CD4-positive, alpha-beta T cell (primary cell): ENCODE data around the gene SLC35B4. TPM values are rescaled to one million over a fixed set of nuclear protein-coding genes. Genes with fewer than 3 reads are reported as not detected.

Experiments
- ATAC-seq: fragments of 200-7000 bp; cut with Tn5 transposase; one replicate; pipeline ENCODE4 v1.10.0; 2022; ENCODE audit warnings: mild to moderate bottlenecking; ENCODE audit not compliant: poor library complexity
- CTCF ChIA-PET: fragments of 350-600 bp; sonication (Branson Sonifier 250); formaldehyde crosslinking; loops from one replicate; lab custom pipeline; 2021; ENCODE audit warnings: antibody characterized with exemption, inconsistent platforms; lab: Charles Lee
- POLR2A ChIA-PET: fragments of 350-600 bp; sonication (Branson Sonifier 250); formaldehyde crosslinking; loops from one replicate; lab custom pipeline; 2021; ENCODE audit warnings: antibody characterized with exemption, inconsistent platforms; lab: Charles Lee
- DNase-seq, 14 experiments: peaks; one replicate each; pipeline ENCODE4 v3.0.0-alpha.2; 2013 to 2020; ENCODE audit warnings: mixed read lengths in 2 of 14
- H3K27ac ChIP-seq, 2 donors: one replicate each; pipeline versions ENCODE4 v1.5.1 to v1.7.0; 2013; ENCODE audit warnings: low read length in 2 of 2, low read depth in 1 of 2, mild to moderate bottlenecking in 1 of 2
- H3K27me3 ChIP-seq, 2 experiments: 1 replicate in 1 of 2; 2 replicates in 1 of 2; pipeline versions ENCODE4 v1.6.1 to v1.7.0; 2013; ENCODE audit warnings: low read length in 2 of 2, control low read depth in 1 of 2, mild to moderate bottlenecking in 1 of 2, moderate library complexity in 1 of 2; ENCODE audit not compliant: insufficient read depth in 2 of 2, control insufficient read depth in 1 of 2
- H3K36me3 ChIP-seq: one replicate; pipeline ENCODE4 v1.6.1; 2013; ENCODE audit warnings: low read length, control low read depth; ENCODE audit not compliant: insufficient read depth
- H3K4me1 ChIP-seq: one replicate; pipeline ENCODE4 v1.6.1; 2013; ENCODE audit warnings: low read length, control low read depth; ENCODE audit not compliant: insufficient read depth
- H3K4me3 ChIP-seq: one replicate; pipeline ENCODE4 v1.5.1; 2013; ENCODE audit warnings: mild to moderate bottlenecking, low read length, moderate library complexity
- H3K9me3 ChIP-seq, 2 experiments: 1 replicate in 1 of 2; 2 replicates in 1 of 2; pipeline versions ENCODE4 v1.6.1 to v1.7.0; 2013; ENCODE audit warnings: low read length in 2 of 2, mild to moderate bottlenecking in 2 of 2, control low read depth in 1 of 2, moderate library complexity in 1 of 2; ENCODE audit not compliant: control insufficient read depth in 1 of 2, insufficient read depth in 1 of 2
- H3K27ac Mint-ChIP-seq: one replicate; pipeline ENCODE4 v1.8.0; 2020; ENCODE audit warnings: mixed read lengths
- H3K27me3 Mint-ChIP-seq: one replicate; pipeline ENCODE4 v1.8.0; 2021; ENCODE audit warnings: mixed read lengths
- H3K36me3 Mint-ChIP-seq: one replicate; pipeline ENCODE4 v1.8.0; 2021; ENCODE audit warnings: low read depth, mixed read lengths
- H3K4me1 Mint-ChIP-seq: one replicate; pipeline ENCODE4 v1.8.0; 2021; ENCODE audit warnings: low read depth, mixed read lengths
- H3K4me3 Mint-ChIP-seq: one replicate; pipeline ENCODE4 v1.8.0; 2020; ENCODE audit warnings: mild to moderate bottlenecking, mixed read lengths
- H3K9me3 Mint-ChIP-seq: one replicate; pipeline ENCODE4 v1.8.0; 2020; ENCODE audit warnings: mixed read lengths
- intact Hi-C, 2 experiments: fragments of 100-400 bp; cut with DNase I in 1 of 2; cut with micrococcal nuclease in 1 of 2; formaldehyde crosslinking; loops; one replicate each; pipeline versions ENCODE4 v1.15.1 to v1.9.0; 2023 to 2025; cut with DNase I, micrococcal nuclease
- total RNA-seq, 174 experiments: library from RNA in 2 of 174; stranded (reverse) in 2 of 174; gene quantifications; one replicate each; pipeline ENCODE4 v1.2.3 and lab custom pipeline; 2021 to 2026
- TF ChIP-seq, protein P1 (sequence below): fragments of 200-600 bp; IDR thresholded peaks from one replicate; pipeline ENCODE4 v1.8.0; 2022; ENCODE audit warnings: antibody characterized with exemption, mild to moderate bottlenecking

Gene SLC35B4
- total RNA-seq, 2 experiments from 2014 or later: 5.8 to 7.8 TPM

GRCh38 chr7:134245253-134245652 lies 71.5 kb downstream of the SLC35B4 start:
- intact Hi-C loops: no loop called here
- H3K36me3 ChIP-seq: no peaks in the 10 kb centered on the region
- no peaks in the 10 kb centered on the region for H3K27me3 Mint-ChIP-seq

More at GRCh38 chr7:134245253-134245652, 71.5 kb downstream of the SLC35B4 start:
- Mint-ChIP-seq H3K4me3 (no peak overlapping the region), H3K36me3 (no peaks in the 10 kb centered on the region), H3K9me3 (peaks cover under 1% of the 10 kb centered on the region), H3K4me1 (no peaks in the 10 kb centered on the region), H3K27ac (no peak overlapping the region)
- POLR2A ChIA-PET: no interaction called here
- TF ChIP-seq, protein P1, sequence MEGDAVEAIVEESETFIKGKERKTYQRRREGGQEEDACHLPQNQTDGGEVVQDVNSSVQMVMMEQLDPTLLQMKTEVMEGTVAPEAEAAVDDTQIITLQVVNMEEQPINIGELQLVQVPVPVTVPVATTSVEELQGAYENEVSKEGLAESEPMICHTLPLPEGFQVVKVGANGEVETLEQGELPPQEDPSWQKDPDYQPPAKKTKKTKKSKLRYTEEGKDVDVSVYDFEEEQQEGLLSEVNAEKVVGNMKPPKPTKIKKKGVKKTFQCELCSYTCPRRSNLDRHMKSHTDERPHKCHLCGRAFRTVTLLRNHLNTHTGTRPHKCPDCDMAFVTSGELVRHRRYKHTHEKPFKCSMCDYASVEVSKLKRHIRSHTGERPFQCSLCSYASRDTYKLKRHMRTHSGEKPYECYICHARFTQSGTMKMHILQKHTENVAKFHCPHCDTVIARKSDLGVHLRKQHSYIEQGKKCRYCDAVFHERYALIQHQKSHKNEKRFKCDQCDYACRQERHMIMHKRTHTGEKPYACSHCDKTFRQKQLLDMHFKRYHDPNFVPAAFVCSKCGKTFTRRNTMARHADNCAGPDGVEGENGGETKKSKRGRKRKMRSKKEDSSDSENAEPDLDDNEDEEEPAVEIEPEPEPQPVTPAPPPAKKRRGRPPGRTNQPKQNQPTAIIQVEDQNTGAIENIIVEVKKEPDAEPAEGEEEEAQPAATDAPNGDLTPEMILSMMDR: no peak
- Histone ChIP-seq H3K27ac (no peak overlapping the region), H3K27me3 (no peaks in the 10 kb centered on the region), H3K9me3 (no peaks in the 10 kb centered on the region), H3K4me3 (no peak overlapping the region), H3K4me1 (no peaks in the 10 kb centered on the region)
- CTCF ChIA-PET: no interaction called here
- DNase-seq: no peak
- no peak for ATAC-seq

Other genes starting within 250 kb of the SLC35B4 start
- under 1 TPM; 0.20 to 0.27 TPM for gene LRGUK, start 189.6 kb downstream of the SLC35B4 start, total RNA-seq
- 10 to 100 TPM; 60.6 to 65.5 TPM for gene AKR1B1, start 142.2 kb upstream of the SLC35B4 start, total RNA-seq
- not detected for gene AKR1B10, start 210.6 kb upstream of the SLC35B4 start, total RNA-seq
- gene AKR1B15, start 232.2 kb upstream of the SLC35B4 start, total RNA-seq: not detected